Activated CD4-positive, alpha-beta T cell treated with anti-CD3 and anti-CD28 coated beads, Interleukin-2, amount 10 ng/mL, durations not matched to agents 24 days and 14 days (primary cell): ENCODE measurements around the gene DOK1. TPM values are rescaled to one million over a fixed set of nuclear protein-coding genes. Genes with fewer than 3 reads are reported as not detected.

Experiments
- DNase-seq: peaks from one replicate; pipeline ENCODE4 v3.0.0; 2022
- H3K27ac Mint-ChIP-seq: one replicate; pipeline ENCODE4 v1.8.0; 2022; ENCODE audit warnings: mild to moderate bottlenecking, mixed read lengths
- H3K27me3 Mint-ChIP-seq: one replicate; pipeline ENCODE4 v1.8.0; 2022; ENCODE audit warnings: mixed read lengths
- H3K36me3 Mint-ChIP-seq: one replicate; pipeline ENCODE4 v1.8.0; 2022; ENCODE audit warnings: low read depth, mild to moderate bottlenecking, mixed read lengths
- H3K4me1 Mint-ChIP-seq: one replicate; pipeline ENCODE4 v1.8.0; 2021; ENCODE audit warnings: mixed read lengths
- H3K4me3 Mint-ChIP-seq: one replicate; pipeline ENCODE4 v1.8.0; 2022; ENCODE audit warnings: mild to moderate bottlenecking, moderate library complexity, mixed read lengths
- H3K9me3 Mint-ChIP-seq: one replicate; pipeline ENCODE4 v1.8.0; 2021; ENCODE audit warnings: mixed read lengths
- intact Hi-C: fragments of 100-400 bp; cut with micrococcal nuclease; formaldehyde crosslinking; loops from one replicate; pipeline ENCODE4 v1.15.1; 2023
- total RNA-seq: library from RNA; stranded (reverse); gene quantifications from 2 replicates; pipeline ENCODE4 v1.2.3, GENCODE V29; 2022

Gene DOK1
- total RNA-seq, 1 donor from 2014 or later: 34.2 TPM

DNA sequence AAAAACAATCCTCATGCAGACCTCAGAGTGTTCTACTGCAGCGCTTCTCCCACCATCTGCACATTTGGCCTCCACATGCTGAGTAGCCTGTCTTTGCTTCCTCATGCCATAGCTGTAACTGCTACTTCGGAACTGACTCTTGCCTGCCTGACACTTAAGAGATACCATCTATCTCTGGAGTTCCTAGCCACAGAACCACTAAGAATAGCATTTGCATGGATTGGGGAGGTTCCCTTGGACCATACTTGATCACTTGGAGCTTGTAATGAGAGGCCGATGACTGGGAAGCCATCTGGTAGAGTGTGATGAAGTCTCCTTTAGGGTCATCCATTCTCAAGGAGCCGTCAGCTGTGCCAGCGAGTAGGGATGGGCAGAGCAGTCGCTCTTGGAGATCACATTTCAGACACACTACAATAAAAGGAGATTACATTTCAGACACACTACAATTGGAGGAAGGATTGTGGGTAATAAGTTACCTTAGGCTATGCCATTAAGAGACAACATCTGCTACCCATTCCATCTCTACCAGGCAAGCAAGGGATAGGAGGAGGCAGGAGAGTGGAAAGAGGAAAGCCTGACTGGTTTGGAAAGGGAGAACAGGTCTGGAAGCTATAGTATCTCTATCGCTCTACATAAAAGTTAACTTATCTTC, 21.8 kb downstream of the DOK1 start:
- intact Hi-C loops: loop anchor here (10.0 kb wide), 1 partner anchor 268 kb away; no protein-coding TSS in a partner anchor
- no peak for DNase-seq
- Mint-ChIP-seq H3K9me3 (peaks cover 6% of the 10 kb centered on the region), H3K36me3 (no peaks in the 10 kb centered on the region), H3K27ac (peak overlapping the region; percentile 16), H3K4me3 (no peak overlapping the region), H3K27me3 (no peaks in the 10 kb centered on the region), H3K4me1 (peaks cover 36% of the 10 kb centered on the region)

DNA sequence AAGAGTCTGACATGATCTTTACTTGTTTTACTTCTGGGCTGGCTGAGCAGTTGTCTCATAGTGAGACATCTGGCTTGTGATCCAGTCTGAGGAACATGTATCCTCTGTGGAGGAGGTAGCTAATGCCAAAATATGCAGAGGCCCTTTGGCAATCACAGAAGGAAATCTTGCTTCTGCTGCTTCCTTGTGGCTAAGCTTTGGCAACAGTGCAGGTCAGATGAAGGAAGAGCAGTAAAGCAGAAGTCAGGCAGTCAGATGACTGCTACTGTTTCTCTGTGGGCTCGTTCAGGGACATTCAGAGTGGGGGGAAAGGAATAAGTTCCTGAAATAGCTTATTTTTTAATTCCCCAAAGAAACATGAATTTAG, 22.3 kb downstream of the DOK1 start:
- no peaks in the 10 kb centered on the region for H3K27me3 Mint-ChIP-seq
- no peak overlapping the region for H3K4me3 Mint-ChIP-seq
- peaks cover 36% of the 10 kb centered on the region for H3K4me1 Mint-ChIP-seq
- H3K27ac Mint-ChIP-seq: peak overlapping the region; percentile 14
- intact Hi-C loops: loop anchor here (10.0 kb wide), 1 partner anchor 268 kb away; no protein-coding TSS in a partner anchor
- no peaks in the 10 kb centered on the region for H3K36me3 Mint-ChIP-seq
- H3K9me3 Mint-ChIP-seq: peaks cover 6% of the 10 kb centered on the region
- no peak for DNase-seq

DNA sequence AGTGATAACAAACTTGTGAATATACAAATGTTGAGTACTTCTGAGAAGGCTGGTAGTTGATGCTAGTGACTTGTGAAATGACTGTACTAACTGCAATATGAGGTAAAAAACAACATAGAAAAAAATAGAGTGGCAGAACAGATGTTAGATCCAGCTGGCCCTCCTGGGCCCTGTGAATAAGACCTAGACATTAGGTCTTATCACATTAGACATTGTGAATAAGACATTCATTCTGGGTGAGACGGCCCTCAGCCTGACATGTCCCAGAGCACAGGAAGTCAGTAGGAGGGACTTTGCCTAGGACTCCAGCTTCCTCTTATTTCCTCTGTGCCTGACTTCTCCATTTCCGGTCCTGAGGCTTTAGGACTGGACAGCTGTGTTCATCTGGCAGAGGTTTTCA, 22.9 kb downstream of the DOK1 start:
- Mint-ChIP-seq H3K27ac (peak overlapping the region; percentile 7), H3K4me3 (no peak overlapping the region), H3K27me3 (no peaks in the 10 kb centered on the region), H3K9me3 (peaks cover 6% of the 10 kb centered on the region), H3K4me1 (peaks cover 36% of the 10 kb centered on the region), H3K36me3 (no peaks in the 10 kb centered on the region)
- DNase-seq: no peak
- intact Hi-C loops: loop anchor here (10.0 kb wide), 1 partner anchor 267 kb away; no protein-coding TSS in a partner anchor

DNA sequence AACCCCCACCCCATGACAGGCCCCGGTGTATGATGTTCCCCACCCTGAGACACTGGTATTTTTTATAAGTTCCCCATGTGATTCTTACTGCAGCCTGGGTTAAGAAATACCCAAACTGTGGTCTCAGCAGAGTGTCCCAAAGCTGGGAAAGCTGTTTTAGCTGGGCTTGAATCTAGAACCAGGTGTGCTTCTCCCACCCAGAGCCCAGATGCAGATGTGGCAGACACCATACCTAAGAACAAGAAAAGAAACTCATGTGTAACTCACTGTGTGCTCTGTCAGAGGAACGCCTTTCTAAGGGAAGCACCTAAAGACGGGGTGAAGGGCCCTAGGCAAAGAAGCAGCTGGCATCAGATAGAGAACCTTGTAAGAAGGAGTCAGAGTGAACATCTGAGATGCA, 23.9 kb downstream of the DOK1 start:
- Mint-ChIP-seq H3K9me3 (peaks cover 6% of the 10 kb centered on the region), H3K27ac (no peak overlapping the region), H3K36me3 (no peaks in the 10 kb centered on the region), H3K27me3 (no peaks in the 10 kb centered on the region), H3K4me1 (peaks cover 38% of the 10 kb centered on the region), H3K4me3 (no peak overlapping the region)
- DNase-seq: no peak
- intact Hi-C loops: loop anchor here (10.0 kb wide), 1 partner anchor 266 kb away; no protein-coding TSS in a partner anchor

DNA sequence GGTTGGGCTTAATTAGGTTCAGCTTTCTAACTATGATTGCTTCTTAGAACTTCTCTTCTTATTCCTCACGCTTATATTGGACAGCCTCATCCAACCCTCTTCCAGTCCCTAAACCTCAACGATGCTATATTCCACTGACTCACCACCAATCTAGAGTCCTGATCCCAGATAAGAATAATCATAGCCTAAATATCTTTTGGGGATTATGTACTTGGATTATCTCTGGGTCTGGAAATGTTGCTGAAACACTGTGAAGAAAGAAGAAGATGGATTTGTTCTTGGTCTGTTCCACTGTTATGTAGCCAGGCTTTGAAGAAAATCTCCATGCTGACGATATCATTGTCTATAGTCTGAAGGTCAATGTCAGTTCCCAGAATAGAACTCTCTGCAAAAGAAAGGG, 26.9 kb downstream of the DOK1 start:
- H3K4me1 Mint-ChIP-seq: peaks cover 41% of the 10 kb centered on the region
- intact Hi-C loops: no loop called here
- no peak overlapping the region for H3K27ac Mint-ChIP-seq
- H3K36me3 Mint-ChIP-seq: no peaks in the 10 kb centered on the region
- H3K4me3 Mint-ChIP-seq: no peak overlapping the region
- no peaks in the 10 kb centered on the region for H3K9me3 Mint-ChIP-seq
- H3K27me3 Mint-ChIP-seq: no peaks in the 10 kb centered on the region
- no peak for DNase-seq

DNA sequence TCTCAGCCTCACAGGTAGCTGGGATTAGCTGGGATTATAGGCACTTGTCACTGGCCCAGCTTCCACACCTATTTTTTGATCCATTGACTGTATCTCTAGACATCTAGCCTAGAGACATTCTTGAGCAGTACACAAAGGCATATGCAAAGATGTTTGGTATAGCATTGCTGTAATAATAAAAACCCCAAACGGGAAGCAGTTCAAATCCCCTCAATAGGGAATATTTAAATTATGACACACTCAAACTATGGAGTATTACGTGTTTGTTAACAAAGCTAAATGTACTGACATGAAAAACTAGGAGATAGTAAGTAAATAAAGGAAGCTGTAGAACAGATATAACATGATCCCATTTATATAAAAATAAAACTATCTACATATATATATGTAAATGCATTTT, 27.7 kb downstream of the DOK1 start:
- H3K36me3 Mint-ChIP-seq: no peaks in the 10 kb centered on the region
- intact Hi-C loops: no loop called here
- H3K9me3 Mint-ChIP-seq: no peaks in the 10 kb centered on the region
- DNase-seq: no peak
- no peak overlapping the region for H3K4me3 Mint-ChIP-seq
- peaks cover 35% of the 10 kb centered on the region for H3K4me1 Mint-ChIP-seq
- H3K27ac Mint-ChIP-seq: no peak overlapping the region
- no peaks in the 10 kb centered on the region for H3K27me3 Mint-ChIP-seq

DNA sequence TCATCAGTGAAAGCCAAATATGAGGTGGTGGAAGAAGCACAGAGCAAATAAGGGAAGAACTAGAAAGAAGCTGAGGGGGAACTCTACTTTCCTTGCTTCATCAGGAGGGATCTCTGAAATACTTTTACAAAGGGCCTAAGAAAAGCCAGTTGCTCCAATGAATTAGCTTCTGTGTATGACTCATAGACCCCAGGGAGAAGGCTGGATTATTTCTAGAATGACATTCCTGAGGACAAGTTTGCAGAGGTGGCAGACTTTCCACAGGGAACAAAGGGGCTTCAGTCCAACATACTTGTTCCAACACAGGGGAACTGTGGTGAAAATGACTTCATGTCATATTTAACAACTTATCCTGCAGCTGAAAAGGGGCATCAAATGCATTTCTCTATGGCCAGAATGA, 29.0 kb downstream of the DOK1 start:
- H3K9me3 Mint-ChIP-seq: no peaks in the 10 kb centered on the region
- intact Hi-C loops: loop anchor here (1.0 kb wide), 1 partner anchor 28 kb away; no protein-coding TSS in a partner anchor
- H3K4me3 Mint-ChIP-seq: no peak overlapping the region
- H3K27ac Mint-ChIP-seq: no peak overlapping the region
- no peaks in the 10 kb centered on the region for H3K36me3 Mint-ChIP-seq
- no peaks in the 10 kb centered on the region for H3K27me3 Mint-ChIP-seq
- H3K4me1 Mint-ChIP-seq: peaks cover 28% of the 10 kb centered on the region
- DNase-seq: no peak

DNA sequence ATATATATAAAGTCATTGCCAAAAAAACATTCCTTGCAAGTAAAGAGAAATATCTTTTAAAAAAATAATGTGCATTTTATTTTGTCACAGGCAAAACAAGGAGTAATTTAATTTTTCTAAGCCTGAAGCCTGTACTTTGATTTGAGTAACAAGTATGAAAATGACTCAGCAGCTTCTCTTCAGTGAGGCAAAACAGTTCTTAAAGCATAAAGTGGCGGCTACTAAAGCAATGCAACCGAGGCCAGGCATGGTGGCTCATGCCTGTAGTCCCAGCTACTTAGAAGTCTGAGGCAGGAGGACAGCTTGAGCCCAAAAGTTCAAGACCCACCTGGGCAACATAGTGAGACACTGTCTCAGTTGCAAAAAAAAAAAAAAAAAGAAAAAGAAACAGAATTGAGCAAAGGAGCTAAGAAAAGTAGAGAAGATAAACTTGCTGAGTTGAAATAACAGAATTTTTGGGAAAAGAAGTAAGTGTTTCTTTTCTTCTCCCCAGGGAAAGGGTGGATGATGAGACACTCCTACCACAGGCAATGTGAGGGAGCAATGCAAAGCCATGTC, 29.6 kb downstream of the DOK1 start:
- peak overlapping the region; percentile 68 for H3K27ac Mint-ChIP-seq
- H3K4me1 Mint-ChIP-seq: peaks cover 27% of the 10 kb centered on the region
- no peaks in the 10 kb centered on the region for H3K36me3 Mint-ChIP-seq
- intact Hi-C loops: loop anchor here (1.0 kb wide), 1 partner anchor 13 kb away; no protein-coding TSS in a partner anchor
- H3K9me3 Mint-ChIP-seq: no peaks in the 10 kb centered on the region
- H3K4me3 Mint-ChIP-seq: peak overlapping the region; percentile 56
- DNase-seq: peak; percentile 68
- H3K27me3 Mint-ChIP-seq: peaks cover 3% of the 10 kb centered on the region

DNA sequence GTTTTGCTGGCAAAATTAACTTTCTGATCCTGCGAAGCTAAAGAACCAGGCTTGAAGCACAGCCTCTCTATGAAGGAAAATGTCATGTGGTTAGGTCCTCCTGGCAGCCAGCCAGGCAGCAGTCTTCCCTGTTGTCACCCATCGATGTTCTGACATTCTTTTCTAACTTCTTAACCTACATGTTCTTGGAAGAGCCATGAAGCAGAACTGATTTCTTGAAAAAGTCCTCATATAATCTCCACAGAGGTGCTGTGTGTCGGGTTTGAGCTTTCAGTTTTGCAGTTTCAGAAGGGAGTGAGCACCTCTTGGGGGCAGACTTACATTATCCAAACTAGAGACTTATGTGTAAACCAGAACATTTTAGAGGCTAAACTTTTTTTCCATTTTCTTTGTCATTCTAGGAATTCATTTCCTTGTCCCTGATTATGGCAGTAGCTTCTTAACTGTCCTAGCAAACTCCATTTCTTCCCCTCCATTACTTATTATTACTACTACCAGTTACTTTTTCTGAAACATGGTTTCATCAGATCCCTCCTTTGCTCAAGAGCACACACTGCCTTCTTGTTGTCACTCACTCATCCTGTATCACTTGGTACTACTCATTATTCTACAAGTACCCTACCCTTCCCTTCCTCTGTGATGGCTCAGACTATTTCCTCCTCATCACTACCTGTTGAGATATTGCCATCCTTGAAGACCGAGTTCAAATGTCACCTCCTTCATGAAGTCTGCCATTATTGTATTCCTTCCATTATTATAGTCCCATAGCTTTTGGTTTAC, 31.1 kb downstream of the DOK1 start:
- Mint-ChIP-seq H3K36me3 (no peaks in the 10 kb centered on the region), H3K4me3 (peak overlapping the region; percentile 71), H3K27ac (peak overlapping the region; percentile 82), H3K4me1 (peaks cover 27% of the 10 kb centered on the region), H3K27me3 (peaks cover 9% of the 10 kb centered on the region), H3K9me3 (no peaks in the 10 kb centered on the region)
- DNase-seq: peak; percentile 74
- intact Hi-C loops: no loop called here

DNA sequence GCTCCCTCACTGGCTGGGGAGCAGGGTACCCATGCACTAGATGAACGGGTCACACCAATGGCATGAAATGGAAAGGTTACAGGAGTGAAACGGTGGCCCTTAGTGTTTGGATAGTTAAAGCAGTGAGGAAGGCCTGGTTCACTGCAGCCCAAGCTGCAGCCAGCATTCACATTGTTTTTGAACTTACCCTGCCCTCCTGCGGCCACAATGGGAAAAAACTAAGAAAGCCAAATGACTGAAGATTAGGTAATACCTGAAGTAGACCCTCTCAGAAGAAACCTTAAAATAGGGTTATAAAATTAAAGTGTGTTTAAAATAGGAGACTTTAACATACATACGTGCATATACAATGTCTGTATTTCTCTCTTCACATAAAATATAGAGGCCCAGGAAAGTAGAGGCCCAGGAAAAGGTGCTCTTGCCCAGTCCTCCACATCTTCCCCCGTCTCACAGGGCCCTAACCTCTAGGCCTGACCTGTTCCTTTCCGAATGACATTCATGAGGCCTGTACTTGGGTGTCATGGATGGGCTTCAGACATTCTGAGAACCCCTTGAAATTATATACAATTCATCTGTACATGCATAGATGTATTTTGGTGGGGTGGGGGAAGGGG, 33.3 kb downstream of the DOK1 start:
- peak; percentile 90 for DNase-seq
- H3K9me3 Mint-ChIP-seq: no peaks in the 10 kb centered on the region
- no peak overlapping the region for H3K4me3 Mint-ChIP-seq
- H3K4me1 Mint-ChIP-seq: peaks cover 27% of the 10 kb centered on the region
- intact Hi-C loops: loop anchor here (1.0 kb wide), 5 partner anchors 32 to 104 kb away; partner anchors contain the start of genes AUP1, HTRA2 and TTC31
- peak overlapping the region; percentile 49 for H3K27ac Mint-ChIP-seq
- peaks cover 22% of the 10 kb centered on the region for H3K27me3 Mint-ChIP-seq
- H3K36me3 Mint-ChIP-seq: no peaks in the 10 kb centered on the region

DNA sequence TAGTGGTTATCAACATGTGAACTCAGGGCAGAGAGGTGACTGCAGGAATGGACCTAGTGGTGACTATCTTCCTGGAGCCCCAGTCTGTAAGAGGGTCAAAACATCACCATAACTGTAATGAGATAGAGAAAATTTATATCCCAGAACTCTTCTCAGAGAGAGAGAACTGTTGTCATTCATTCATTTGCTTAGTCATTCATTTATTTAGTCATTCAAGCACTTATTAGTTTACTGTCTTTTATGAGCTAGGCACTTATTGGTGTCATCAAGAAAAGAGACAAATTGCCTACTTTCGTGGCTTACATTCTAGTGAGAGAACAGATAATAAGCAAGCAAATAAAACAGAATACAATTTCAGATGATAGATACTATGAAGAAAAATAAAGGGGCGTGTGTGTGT, 34.1 kb downstream of the DOK1 start:
- intact Hi-C loops: no loop called here
- Mint-ChIP-seq H3K27me3 (peaks cover 25% of the 10 kb centered on the region), H3K27ac (no peak overlapping the region), H3K9me3 (no peaks in the 10 kb centered on the region), H3K4me3 (no peak overlapping the region), H3K36me3 (no peaks in the 10 kb centered on the region), H3K4me1 (peaks cover 25% of the 10 kb centered on the region)
- no peak for DNase-seq

DNA sequence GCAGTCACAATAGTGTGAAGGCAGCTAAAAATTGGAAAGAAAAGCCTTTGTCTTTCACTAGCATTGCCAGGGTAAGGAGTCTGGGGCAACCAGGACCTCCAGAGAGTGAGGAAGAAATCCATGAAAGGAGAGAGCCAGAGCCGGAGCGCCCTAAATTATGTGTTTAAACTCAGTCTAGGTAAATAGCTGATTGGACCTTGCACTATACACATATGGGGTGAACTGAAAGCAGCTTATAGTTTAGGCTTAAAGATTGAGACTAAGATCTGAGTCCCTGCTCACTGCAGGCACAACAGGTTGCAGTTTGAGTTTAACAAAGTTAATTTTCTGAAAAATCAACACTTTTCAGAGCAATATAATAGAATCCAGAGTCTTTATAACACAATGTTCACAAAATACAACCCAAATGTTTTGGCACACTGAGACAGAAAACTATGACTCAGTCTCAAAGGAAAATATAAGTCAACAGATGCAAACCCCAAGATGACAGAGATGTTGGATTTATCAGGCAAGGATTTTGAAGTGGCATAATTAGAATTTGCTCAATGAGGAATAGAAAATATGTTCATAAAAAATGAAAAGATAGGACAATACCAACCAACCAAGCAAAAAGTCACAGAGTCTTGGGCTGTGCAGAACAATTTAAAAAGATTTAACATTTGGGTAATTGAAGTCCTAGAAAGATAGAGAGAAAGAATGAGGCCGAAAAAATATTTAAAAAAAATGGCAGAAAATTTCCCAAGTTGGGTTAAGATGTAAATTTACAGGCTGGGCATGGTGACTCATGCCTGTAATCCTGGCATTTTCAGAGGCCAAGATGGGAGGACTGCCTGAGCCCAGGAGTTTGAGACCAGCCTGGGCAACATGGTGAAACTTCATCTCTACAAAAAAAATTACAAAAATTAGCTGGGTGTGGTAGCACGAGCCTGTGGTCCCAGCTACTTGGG, 39.6 kb downstream of the DOK1 start:
- H3K36me3 Mint-ChIP-seq: no peaks in the 10 kb centered on the region
- peak overlapping the region; percentile 45 for H3K27ac Mint-ChIP-seq
- DNase-seq: no peak
- H3K4me1 Mint-ChIP-seq: peaks cover 9% of the 10 kb centered on the region
- intact Hi-C loops: no loop called here
- no peaks in the 10 kb centered on the region for H3K9me3 Mint-ChIP-seq
- peaks cover 49% of the 10 kb centered on the region for H3K27me3 Mint-ChIP-seq
- no peak overlapping the region for H3K4me3 Mint-ChIP-seq

DNA sequence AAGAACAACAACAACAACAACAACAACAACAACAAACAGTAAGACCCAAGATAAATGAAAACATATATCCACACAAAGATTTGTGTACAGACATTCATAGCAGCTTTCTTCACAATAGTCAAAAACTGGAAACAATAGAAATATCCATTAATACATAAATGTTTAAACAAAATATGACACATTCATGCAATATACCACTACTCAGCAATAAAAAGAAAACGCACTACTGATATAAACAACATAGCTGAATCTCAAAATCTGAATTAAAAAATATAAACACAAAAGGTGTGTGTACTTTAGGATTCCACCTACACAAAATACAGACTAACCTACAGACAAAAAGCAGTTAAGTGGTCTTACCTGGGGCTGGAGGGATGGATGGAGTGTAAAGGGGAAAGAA, 42.1 kb downstream of the DOK1 start:
- Mint-ChIP-seq H3K27me3 (peaks cover 39% of the 10 kb centered on the region), H3K4me3 (no peak overlapping the region), H3K9me3 (no peaks in the 10 kb centered on the region), H3K36me3 (no peaks in the 10 kb centered on the region), H3K27ac (no peak overlapping the region), H3K4me1 (peaks cover 9% of the 10 kb centered on the region)
- DNase-seq: no peak
- intact Hi-C loops: no loop called here
